BE2C (cell line): Measurements from ENCODE around the gene DSG4.

Source experiments
- DNase-seq: peaks from one replicate; pipeline ENCODE4 v3.0.0-alpha.2; 2020
- H3K27me3 ChIP-seq: fragments of 250-450 bp; sonication (Bioruptor Pico); 2 replicates; pipeline ENCODE4 v1.5.1; 2020; ENCODE audit warnings: mild to moderate bottlenecking
- H3K36me3 ChIP-seq: fragments of 250-450 bp; sonication (Bioruptor Pico); 2 replicates; pipeline ENCODE4 v1.5.1; 2020; ENCODE audit warnings: mild to moderate bottlenecking
- H3K4me1 ChIP-seq: fragments of 250-450 bp; sonication (Bioruptor Pico); 2 replicates; pipeline ENCODE4 v1.5.1; 2020
- H3K4me3 ChIP-seq: 2 replicates; pipeline ENCODE4 v1.5.1; 2011; ENCODE audit warnings: low read depth, low read length
- H3K9me3 ChIP-seq: fragments of 250-450 bp; sonication (Bioruptor Pico); 2 replicates; pipeline ENCODE4 v1.5.1; 2020
- CTCF ChIP-seq: IDR thresholded peaks from 2 replicates; pipeline ENCODE4 v1.5.1; 2012; ENCODE audit warnings: mild to moderate bottlenecking, low read depth, low read length

Gene DSG4

GRCh38 chr18:31401156-31402025 is 24.8 kb downstream of the DSG4 start:
- no peak for DNase-seq
- Histone ChIP-seq H3K4me3 (no peak overlapping the region), H3K27me3 (no peaks in the 10 kb centered on the region), H3K36me3 (no peaks in the 10 kb centered on the region), H3K9me3 (no peaks in the 10 kb centered on the region), H3K4me1 (no peaks in the 10 kb centered on the region)
- no peak for TF ChIP-seq CTCF

DNA sequence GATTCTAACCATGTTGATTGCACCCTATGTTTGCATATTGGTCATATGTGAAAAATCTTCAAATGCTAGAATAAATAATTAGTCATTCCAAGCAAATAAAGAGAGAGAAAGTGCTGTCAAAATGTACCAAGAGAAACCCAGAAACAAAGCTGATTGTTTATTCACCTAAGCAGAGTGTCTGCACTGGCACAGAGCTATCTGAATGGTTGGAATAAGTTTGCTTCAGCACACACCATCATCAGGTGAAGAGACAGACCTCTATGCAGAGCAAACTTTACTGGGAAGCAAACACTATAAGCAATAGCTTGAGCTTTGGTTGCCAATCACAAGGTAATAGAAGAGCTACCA is 25.4 kb downstream of the DSG4 start:
- Histone ChIP-seq H3K4me1 (no peaks in the 10 kb centered on the region), H3K4me3 (no peak overlapping the region), H3K36me3 (no peaks in the 10 kb centered on the region), H3K27me3 (no peaks in the 10 kb centered on the region), H3K9me3 (no peaks in the 10 kb centered on the region)
- DNase-seq, result no peak
- TF ChIP-seq CTCF, result no peak

DNA sequence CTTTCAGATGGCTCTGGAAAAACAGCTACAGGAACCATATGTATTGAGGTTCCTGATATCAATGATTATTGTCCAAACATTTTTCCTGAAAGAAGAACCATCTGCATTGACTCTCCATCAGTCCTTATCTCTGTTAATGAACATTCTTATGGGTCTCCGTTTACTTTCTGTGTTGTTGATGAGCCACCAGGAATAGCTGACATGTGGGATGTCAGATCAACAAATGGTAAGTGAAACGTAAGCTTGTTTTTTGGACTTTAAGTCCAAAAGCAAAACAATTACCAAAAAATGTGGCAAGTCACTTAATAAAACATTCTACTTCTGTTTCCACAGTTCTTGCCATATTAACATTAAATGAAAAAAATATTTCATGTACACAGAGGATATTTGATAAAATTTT is 26.8 kb downstream of the DSG4 start:
- no peak for TF ChIP-seq CTCF
- no peak for DNase-seq
- H3K36me3 ChIP-seq, result no peaks in the 10 kb centered on the region
- H3K9me3 ChIP-seq, result no peaks in the 10 kb centered on the region
- H3K27me3 ChIP-seq, result no peaks in the 10 kb centered on the region
- H3K4me1 ChIP-seq, result no peaks in the 10 kb centered on the region
- H3K4me3 ChIP-seq, result no peak overlapping the region

GRCh38 chr18:31407649-31408048 is 31.1 kb downstream of the DSG4 start:
- H3K9me3 ChIP-seq, result no peaks in the 10 kb centered on the region
- H3K4me1 ChIP-seq, result no peaks in the 10 kb centered on the region
- H3K4me3 ChIP-seq, result no peak overlapping the region
- no peak for TF ChIP-seq CTCF
- no peak for DNase-seq
- H3K36me3 ChIP-seq, result no peaks in the 10 kb centered on the region
- no peaks in the 10 kb centered on the region for H3K27me3 ChIP-seq

GRCh38 chr18:31409276-31409675 is 32.7 kb downstream of the DSG4 start:
- Histone ChIP-seq H3K4me1 (no peaks in the 10 kb centered on the region), H3K27me3 (no peaks in the 10 kb centered on the region), H3K9me3 (no peaks in the 10 kb centered on the region), H3K4me3 (no peak overlapping the region), H3K36me3 (no peaks in the 10 kb centered on the region)
- TF ChIP-seq CTCF, result no peak
- no peak for DNase-seq

DNA sequence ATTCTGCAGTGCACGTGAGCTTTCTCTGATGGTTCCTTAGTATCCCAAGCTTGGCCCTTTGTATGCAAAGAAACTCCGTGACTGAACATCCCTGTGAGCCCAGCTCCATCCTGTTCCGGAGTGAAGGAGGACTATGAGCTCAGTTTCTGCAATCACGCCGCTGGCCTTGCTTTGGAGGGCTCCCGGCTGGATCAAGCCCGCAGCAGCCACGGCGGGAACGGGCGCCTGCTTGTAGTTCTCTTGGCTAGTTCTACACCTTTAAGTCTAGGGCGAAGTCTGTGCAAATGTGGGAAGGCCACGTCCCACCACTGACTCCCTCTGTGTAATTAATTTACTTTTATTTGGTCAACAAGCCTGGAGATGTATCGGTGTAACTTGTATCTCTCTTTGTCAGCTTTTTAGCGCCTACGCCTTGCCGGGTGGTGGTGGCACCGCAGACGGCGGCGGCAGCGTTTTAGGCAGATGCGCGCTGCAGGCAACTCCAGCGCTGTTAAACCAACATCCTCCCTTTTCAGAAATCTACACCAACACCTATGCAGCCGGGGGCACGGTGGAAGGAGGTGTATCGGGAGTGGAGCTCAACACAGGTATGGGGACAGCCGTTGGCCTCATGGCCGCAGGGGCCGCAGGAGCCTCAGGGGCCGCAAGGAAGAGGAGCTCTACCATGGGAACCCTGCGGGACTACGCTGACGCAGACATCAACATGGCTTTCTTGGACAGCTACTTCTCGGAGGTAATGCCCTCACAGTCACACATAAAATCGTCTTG is 34.3 kb downstream of the DSG4 start:
- no peak for TF ChIP-seq CTCF
- Histone ChIP-seq H3K36me3 (no peaks in the 10 kb centered on the region), H3K4me1 (no peaks in the 10 kb centered on the region), H3K4me3 (no peak overlapping the region), H3K27me3 (no peaks in the 10 kb centered on the region), H3K9me3 (no peaks in the 10 kb centered on the region)
- no peak for DNase-seq
